OCI-LY1 (cell line): ENCODE data around the gene CADM1.

Experiments
- CTCF ChIP-seq: fragments of 200-600 bp; sonication (generic), shearing (Covaris generic); IDR thresholded peaks from 2 replicates; pipeline ENCODE4 v1.5.1; 2017; ENCODE audit warnings: mild to moderate bottlenecking, antibody characterized with exemption, low read length, moderate library complexity, mixed read lengths
- EZH2 ChIP-seq: fragments of 200-600 bp; sonication (generic), shearing (Covaris generic); IDR thresholded peaks from 2 replicates; pipeline ENCODE4 v1.8.0; 2017; ENCODE audit warnings: borderline replicate concordance, mixed run types, mild to moderate bottlenecking, antibody characterized with exemption, low read length, moderate library complexity, mixed read lengths

GRCh38 chr11:115276799-115277198 lies 227.4 kb downstream of the CADM1 start:
- TF ChIP-seq CTCF (no peak), EZH2 (no peak)
